Fibroblast of lung (primary cell): ENCODE measurements around the gene ZNF575.

Source experiments
- EZH2 ChIP-seq: IDR thresholded peaks from 2 replicates; pipeline ENCODE4 v1.5.1; 2012; ENCODE audit warnings: low read length, control low read depth, mild to moderate bottlenecking; ENCODE audit errors: missing control alignments
- TF ChIP-seq, protein P1 (sequence below), 2 donors: IDR thresholded peaks in 1 of 2; conservative IDR thresholded peaks in 1 of 2; 1 replicate in 1 of 2; 2 replicates in 1 of 2; pipeline ENCODE4 v1.5.1; 2011 to 2012; ENCODE audit warnings: low read length in 2 of 2, control low read depth in 1 of 2, inconsistent platforms in 1 of 2, low read depth in 1 of 2, mild to moderate bottlenecking in 1 of 2

DNA sequence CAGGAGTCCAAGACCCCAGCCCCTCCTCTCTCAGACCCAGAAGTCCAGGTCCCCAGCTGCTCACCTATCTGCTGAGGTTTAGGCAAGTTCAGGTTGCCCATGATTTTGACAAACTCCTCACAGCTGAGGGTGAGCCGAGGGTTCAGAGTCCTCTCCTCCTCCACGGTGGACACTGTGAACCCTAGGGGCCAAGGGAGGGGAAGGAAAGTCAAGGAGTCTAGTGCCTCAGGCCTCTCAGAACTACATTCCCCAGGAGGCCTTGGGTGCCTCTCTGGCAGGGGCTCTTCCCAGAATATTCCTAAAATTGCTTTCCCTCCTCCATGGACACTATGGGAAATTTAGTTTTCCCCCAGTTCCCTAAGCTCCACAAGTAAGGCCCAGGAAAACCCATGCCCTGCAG is 25.1 kb upstream of the ZNF575 start:
- TF ChIP-seq, protein P1, sequence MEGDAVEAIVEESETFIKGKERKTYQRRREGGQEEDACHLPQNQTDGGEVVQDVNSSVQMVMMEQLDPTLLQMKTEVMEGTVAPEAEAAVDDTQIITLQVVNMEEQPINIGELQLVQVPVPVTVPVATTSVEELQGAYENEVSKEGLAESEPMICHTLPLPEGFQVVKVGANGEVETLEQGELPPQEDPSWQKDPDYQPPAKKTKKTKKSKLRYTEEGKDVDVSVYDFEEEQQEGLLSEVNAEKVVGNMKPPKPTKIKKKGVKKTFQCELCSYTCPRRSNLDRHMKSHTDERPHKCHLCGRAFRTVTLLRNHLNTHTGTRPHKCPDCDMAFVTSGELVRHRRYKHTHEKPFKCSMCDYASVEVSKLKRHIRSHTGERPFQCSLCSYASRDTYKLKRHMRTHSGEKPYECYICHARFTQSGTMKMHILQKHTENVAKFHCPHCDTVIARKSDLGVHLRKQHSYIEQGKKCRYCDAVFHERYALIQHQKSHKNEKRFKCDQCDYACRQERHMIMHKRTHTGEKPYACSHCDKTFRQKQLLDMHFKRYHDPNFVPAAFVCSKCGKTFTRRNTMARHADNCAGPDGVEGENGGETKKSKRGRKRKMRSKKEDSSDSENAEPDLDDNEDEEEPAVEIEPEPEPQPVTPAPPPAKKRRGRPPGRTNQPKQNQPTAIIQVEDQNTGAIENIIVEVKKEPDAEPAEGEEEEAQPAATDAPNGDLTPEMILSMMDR (conservative IDR thresholded peaks at IDR 0.05 in 1 of 2, IDR thresholded peaks at IDR 0.05 in 1 of 2; ENCODE audit: low read depth in 1 of 2, low read length in 2 of 2), result no peak
- TF ChIP-seq EZH2, result no peak
